ENCODE results near the gene KIF1A. TPM values are rescaled to one million over a fixed set of nuclear protein-coding genes. Genes with fewer than 3 reads are reported as not detected.

KIF1A gene
- total RNA-seq, 1 donor = not detected

- no peak for TF ChIP-seq CTCF (IDR thresholded peaks at IDR 0.05; ENCODE audit: insufficient read depth, low read depth, low read length)
- no peak overlapping the region for H3K4me3 ChIP-seq (ENCODE audit: low read depth, low read length)
- no peak for DNase-seq (ENCODE audit: low read depth)
These were observed 29.4 kb downstream of the KIF1A start for GRCh38 chr2:240790370-240791220.

- no peak for TF ChIP-seq CTCF (IDR thresholded peaks at IDR 0.05; ENCODE audit: insufficient read depth, low read depth, low read length)
- no peak for DNase-seq (ENCODE audit: low read depth)
- H3K4me3 ChIP-seq (ENCODE audit: low read depth, low read length) = no peak overlapping the region
These were observed 30.3 kb downstream of the KIF1A start for GRCh38 chr2:240789501-240790369.

GRCh38 chr2:240789051-240789453 is 31.0 kb downstream of the KIF1A start:
- TF ChIP-seq CTCF (IDR thresholded peaks at IDR 0.05; ENCODE audit: insufficient read depth, low read depth, low read length) = no peak
- no peak overlapping the region for H3K4me3 ChIP-seq (ENCODE audit: low read depth, low read length)
- no peak for DNase-seq (ENCODE audit: low read depth)

DNA sequence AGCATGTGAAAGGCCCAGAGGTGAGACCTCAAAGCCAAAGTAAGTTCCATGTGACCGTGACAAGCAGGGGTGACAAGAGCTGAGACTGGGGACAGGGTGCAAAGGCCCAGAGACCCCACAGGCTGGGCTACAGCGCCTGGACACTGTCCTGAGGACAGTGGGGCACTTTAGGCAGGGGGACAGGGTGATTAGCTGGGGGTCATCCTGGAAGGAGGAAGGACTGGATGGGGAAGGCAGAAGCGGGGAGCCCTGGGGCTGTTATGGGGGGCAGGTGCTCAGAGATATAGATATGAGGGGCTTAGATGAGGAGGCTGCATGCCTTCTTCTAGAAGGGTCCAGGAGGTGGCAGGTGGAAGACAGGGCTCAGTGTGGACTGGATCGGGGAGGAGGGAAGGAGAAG is 31.5 kb downstream of the KIF1A start:
- no peak for TF ChIP-seq CTCF (IDR thresholded peaks at IDR 0.05; ENCODE audit: insufficient read depth, low read depth, low read length)
- no peak for DNase-seq (ENCODE audit: low read depth)

DNA sequence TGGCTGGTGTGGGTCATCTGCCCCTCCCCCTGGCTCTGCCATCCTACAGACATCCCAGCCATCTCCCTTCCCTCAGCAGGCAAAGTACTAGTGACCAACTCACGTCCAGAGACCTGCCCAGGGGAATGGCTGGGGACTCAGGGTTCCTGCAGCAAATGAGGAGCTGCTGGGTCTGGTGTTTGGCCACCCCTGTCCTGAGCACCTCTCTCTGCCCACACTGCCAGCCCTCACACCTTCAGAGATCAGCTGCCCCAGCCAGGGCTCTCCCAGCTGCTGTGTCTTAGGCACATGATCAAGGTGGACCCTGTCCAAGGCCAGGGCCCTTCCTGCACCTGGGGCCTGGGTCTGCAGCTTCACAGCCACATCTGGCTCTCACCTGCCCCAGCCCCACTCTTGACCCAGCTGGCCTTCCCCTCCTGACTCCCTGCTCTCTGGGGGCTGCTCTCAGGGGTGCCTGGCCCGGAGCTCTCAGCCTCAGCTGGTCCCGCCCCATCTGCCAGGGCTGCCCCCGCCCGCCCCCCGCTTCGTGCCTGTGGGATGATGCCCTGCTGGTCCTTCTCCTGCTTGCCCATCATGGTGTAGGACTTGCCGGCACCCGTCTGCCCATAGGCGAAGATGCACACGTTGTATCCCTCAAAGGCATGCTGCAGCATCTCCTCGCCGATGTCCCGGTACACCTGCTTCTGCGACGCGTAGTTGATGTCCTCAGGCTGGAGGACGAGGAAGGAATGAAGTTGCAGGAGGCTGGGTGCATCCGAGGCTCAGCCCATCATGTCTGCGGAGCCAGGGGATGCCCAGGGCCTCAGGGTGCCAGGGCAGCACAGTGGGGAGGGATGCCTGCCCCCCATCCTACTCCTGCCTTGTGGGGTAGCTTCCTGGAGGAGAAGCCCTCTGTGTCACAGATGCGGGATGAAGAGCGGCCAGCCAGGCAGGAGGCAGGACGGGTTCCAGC is 32.2 kb downstream of the KIF1A start:
- no peak for TF ChIP-seq CTCF (IDR thresholded peaks at IDR 0.05; ENCODE audit: insufficient read depth, low read depth, low read length)
- DNase-seq (ENCODE audit: low read depth) = no peak
- no peak overlapping the region for H3K4me3 ChIP-seq (ENCODE audit: low read depth, low read length)

More for the DNA sequence above, 31.5 kb downstream of the KIF1A start:
- H3K4me3 ChIP-seq (ENCODE audit: low read depth, low read length) = no peak overlapping the region

- H3K4me3 ChIP-seq (ENCODE audit: low read depth, low read length) = no peak overlapping the region
- no peak for TF ChIP-seq CTCF (IDR thresholded peaks at IDR 0.05; ENCODE audit: insufficient read depth, low read depth, low read length)
- DNase-seq (ENCODE audit: low read depth) = no peak
These were observed 33.1 kb downstream of the KIF1A start for GRCh38 chr2:240786871-240787311.
